GM18951 (cell line): ENCODE measurements around the gene TAX1BP3.

Source experiments
- POLR2A ChIP-seq: IDR thresholded peaks from 4 replicates; pipeline ENCODE4 v1.6.1; 2011; ENCODE audit warnings: mild to moderate bottlenecking; ENCODE audit not compliant: insufficient read length, insufficient read depth; ENCODE audit errors: extremely low read depth
- in situ Hi-C: fragments of 300-500 bp; cut with MboI; formaldehyde crosslinking; loops from one replicate; pipeline ENCODE4 v1.12.0; 2022; ENCODE audit warnings: low sequenced_read_pairs, mixed read lengths, inconsistent platforms; ENCODE audit not compliant: unreplicated experiment

TAX1BP3 gene

DNA sequence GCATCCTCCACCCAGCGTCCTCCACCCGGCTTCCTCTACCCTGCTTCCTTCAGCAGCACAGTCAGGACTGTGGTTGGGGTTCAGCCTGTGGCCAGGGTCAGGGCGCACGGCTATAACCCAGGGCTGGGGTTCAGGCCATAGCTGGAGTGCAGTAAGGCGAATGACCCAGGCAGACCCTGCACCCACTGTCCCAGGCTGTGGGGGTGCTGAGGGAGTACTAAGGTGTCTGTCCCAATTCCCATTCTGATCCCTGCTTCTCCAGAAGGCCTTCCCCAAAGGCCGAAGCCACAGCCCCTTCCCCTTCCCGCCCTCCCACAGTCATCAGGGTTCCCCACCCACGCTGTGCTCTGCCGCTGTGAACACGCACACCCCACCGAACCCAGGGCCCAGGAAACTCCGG is 12.7 kb upstream of the TAX1BP3 start:
- in situ Hi-C loops, result loop anchor here (5.0 kb wide), 1 partner anchor 56 kb away; no protein-coding TSS in a partner anchor
- no peak for TF ChIP-seq POLR2A

- TF ChIP-seq POLR2A, result no peak
- in situ Hi-C loops, result loop anchor here (5.0 kb wide), 1 partner anchor 58 kb away; no protein-coding TSS in a partner anchor
Observed at GRCh38 chr17:3679531-3680126, 11.3 kb upstream of the TAX1BP3 start.

- in situ Hi-C loops, result no loop called here
- TF ChIP-seq POLR2A, result no peak
Observed at GRCh38 chr17:3678821-3679530, 10.6 kb upstream of the TAX1BP3 start.

- in situ Hi-C loops, result no loop called here
- TF ChIP-seq POLR2A, result no peak
Observed at GRCh38 chr17:3678095-3678820, 9.9 kb upstream of the TAX1BP3 start.

- TF ChIP-seq POLR2A, result no peak
- in situ Hi-C loops, result no loop called here
Observed at GRCh38 chr17:3675886-3676285, 7.5 kb upstream of the TAX1BP3 start.

DNA sequence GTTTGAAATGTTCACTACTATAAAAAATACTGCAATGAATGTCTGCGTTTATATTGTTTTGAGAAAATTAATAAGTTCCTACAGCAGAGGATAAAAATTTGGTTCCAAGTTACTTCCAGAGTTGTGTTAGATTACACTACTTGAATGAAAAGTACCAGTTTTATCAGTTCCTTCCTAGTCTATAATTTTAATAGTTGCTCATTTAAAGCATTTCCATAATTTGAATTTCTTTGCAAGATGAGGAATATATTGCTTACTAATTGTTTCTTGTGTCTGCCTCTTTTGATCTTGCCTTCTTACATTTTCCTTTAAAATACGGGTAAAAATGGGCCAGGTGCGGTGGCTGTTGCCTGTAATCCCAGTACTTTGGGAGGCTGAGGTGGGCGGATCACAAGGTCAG is 4.2 kb upstream of the TAX1BP3 start:
- TF ChIP-seq POLR2A, result no peak
- in situ Hi-C loops, result no loop called here

GRCh38 chr17:3669548-3669947 is 1.2 kb upstream of the TAX1BP3 start:
- in situ Hi-C loops, result no loop called here
- TF ChIP-seq POLR2A, result no peak

DNA sequence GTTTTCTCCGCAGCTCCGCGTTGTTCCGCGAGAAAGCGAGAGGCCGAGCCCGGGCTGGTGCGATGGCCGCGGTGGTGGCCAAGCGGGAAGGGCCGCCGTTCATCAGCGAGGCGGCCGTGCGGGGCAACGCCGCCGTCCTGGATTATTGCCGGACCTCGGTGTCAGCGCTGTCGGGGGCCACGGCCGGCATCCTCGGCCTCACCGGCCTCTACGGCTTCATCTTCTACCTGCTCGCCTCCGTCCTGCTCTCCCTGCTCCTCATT is 638 bp upstream of the TAX1BP3 start:
- in situ Hi-C loops, result no loop called here
- TF ChIP-seq POLR2A, result no peak

- TF ChIP-seq POLR2A, result no peak
- in situ Hi-C loops, result no loop called here
Observed at GRCh38 chr17:3667366-3668278, 756 bp downstream of the TAX1BP3 start.

DNA sequence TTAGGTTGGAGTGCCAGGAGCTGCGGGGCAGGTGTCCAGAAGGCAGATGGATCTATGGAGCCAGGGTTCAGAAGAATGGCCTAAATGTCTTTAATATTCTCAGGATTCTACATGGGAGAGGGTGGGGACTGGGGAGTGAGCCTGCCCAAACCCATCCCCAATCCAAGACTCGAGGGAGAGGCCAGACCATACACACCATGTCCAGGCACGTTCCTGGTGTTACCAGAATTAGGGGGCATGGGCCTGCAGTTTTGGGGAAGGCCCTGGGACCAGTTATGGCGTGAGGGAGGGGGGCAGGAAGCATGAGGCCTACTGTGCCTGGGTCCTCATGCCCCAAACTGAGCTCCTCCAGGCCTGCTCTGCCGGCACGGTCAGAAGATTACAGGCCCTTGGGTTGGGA is 1.9 kb downstream of the TAX1BP3 start:
- TF ChIP-seq POLR2A, result no peak
- in situ Hi-C loops, result no loop called here

DNA sequence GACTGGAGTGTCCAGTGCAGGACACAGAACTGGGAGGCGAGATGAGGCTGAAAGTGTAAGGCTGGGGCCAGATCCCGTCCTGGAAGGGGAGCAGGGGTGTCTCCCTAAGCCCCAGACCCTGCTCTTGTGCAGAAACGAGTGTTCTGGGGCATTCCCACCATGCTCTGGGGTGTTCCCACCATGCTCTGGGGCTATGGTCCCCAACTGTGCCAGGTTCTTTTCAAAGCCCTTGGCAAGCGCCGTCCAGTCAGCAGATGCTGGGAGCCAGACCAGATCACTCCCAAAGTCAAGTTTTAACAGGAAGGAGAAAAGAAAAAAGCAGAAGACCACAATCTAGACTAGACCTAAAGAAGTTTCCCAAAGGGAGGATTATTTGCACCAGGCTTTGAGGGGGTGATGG is 2.5 kb downstream of the TAX1BP3 start:
- TF ChIP-seq POLR2A, result no peak
- in situ Hi-C loops, result no loop called here

GRCh38 chr17:3663102-3664011 is 5.0 kb downstream of the TAX1BP3 start:
- no peak for TF ChIP-seq POLR2A
- in situ Hi-C loops, result no loop called here
